Measurements from ENCODE around the gene POLR2L.

Gene POLR2L

GRCh38 chr11:880447-880846 is 38.1 kb upstream of the POLR2L start:
- no peaks in the 10 kb centered on the region for H3K27me3 ChIP-seq (ENCODE audit: control insufficient read depth, insufficient read depth, low read length)
- H3K4me1 ChIP-seq (ENCODE audit: control insufficient read depth, low read depth, low read length) = no peaks in the 10 kb centered on the region
- H3K9me3 ChIP-seq (ENCODE audit: control insufficient read depth, low read depth, low read length) = no peaks in the 10 kb centered on the region
- H3K36me3 ChIP-seq (ENCODE audit: control insufficient read depth, low read depth, low read length) = peaks cover 10% of the 10 kb centered on the region
- H3K4me3 ChIP-seq (ENCODE audit: low read length) = no peak overlapping the region
- no peak overlapping the region for H3K9ac ChIP-seq (ENCODE audit: low read length)
- no peak overlapping the region for H3K27ac ChIP-seq (ENCODE audit: low read length)

GRCh38 chr11:877565-877964 is 35.2 kb upstream of the POLR2L start:
- no peaks in the 10 kb centered on the region for H3K27me3 ChIP-seq (ENCODE audit: control insufficient read depth, insufficient read depth, low read length)
- H3K27ac ChIP-seq (ENCODE audit: low read length) = no peak overlapping the region

GRCh38 chr11:876545-876944 is 34.2 kb upstream of the POLR2L start:
- Histone ChIP-seq H3K4me1 (ENCODE audit: control insufficient read depth, low read depth, low read length) (no peaks in the 10 kb centered on the region), H3K36me3 (ENCODE audit: control insufficient read depth, low read depth, low read length) (peaks cover 4% of the 10 kb centered on the region), H3K9ac (ENCODE audit: low read length) (no peak overlapping the region), H3K27ac (ENCODE audit: low read length) (no peak overlapping the region), H3K9me3 (ENCODE audit: control insufficient read depth, low read depth, low read length) (no peaks in the 10 kb centered on the region), H3K27me3 (ENCODE audit: control insufficient read depth, insufficient read depth, low read length) (no peaks in the 10 kb centered on the region), H3K4me3 (ENCODE audit: low read length) (no peak overlapping the region)

More at GRCh38 chr11:877565-877964, 35.2 kb upstream of the POLR2L start:
- H3K4me1 ChIP-seq (ENCODE audit: control insufficient read depth, low read depth, low read length) = no peaks in the 10 kb centered on the region
- peaks cover 10% of the 10 kb centered on the region for H3K36me3 ChIP-seq (ENCODE audit: control insufficient read depth, low read depth, low read length)
- H3K4me3 ChIP-seq (ENCODE audit: low read length) = no peak overlapping the region
- H3K9ac ChIP-seq (ENCODE audit: low read length) = no peak overlapping the region
- H3K9me3 ChIP-seq (ENCODE audit: control insufficient read depth, low read depth, low read length) = no peaks in the 10 kb centered on the region

- Histone ChIP-seq H3K9ac (ENCODE audit: low read length) (no peak overlapping the region), H3K9me3 (ENCODE audit: control insufficient read depth, low read depth, low read length) (no peaks in the 10 kb centered on the region), H3K27ac (ENCODE audit: low read length) (no peak overlapping the region), H3K27me3 (ENCODE audit: control insufficient read depth, insufficient read depth, low read length) (no peaks in the 10 kb centered on the region), H3K4me1 (ENCODE audit: control insufficient read depth, low read depth, low read length) (no peaks in the 10 kb centered on the region), H3K4me3 (ENCODE audit: low read length) (no peak overlapping the region), H3K36me3 (ENCODE audit: control insufficient read depth, low read depth, low read length) (peaks cover under 1% of the 10 kb centered on the region)
Measured at GRCh38 chr11:875769-876301, 33.5 kb upstream of the POLR2L start.

GRCh38 chr11:875203-875602 is 32.9 kb upstream of the POLR2L start:
- peaks cover 2% of the 10 kb centered on the region for H3K4me1 ChIP-seq (ENCODE audit: control insufficient read depth, low read depth, low read length)

GRCh38 chr11:873706-874105 is 31.4 kb upstream of the POLR2L start:
- Histone ChIP-seq H3K27ac (ENCODE audit: low read length) (no peak overlapping the region), H3K36me3 (ENCODE audit: control insufficient read depth, low read depth, low read length) (no peaks in the 10 kb centered on the region), H3K9ac (ENCODE audit: low read length) (no peak overlapping the region), H3K4me1 (ENCODE audit: control insufficient read depth, low read depth, low read length) (peaks cover 4% of the 10 kb centered on the region), H3K9me3 (ENCODE audit: control insufficient read depth, low read depth, low read length) (no peaks in the 10 kb centered on the region), H3K4me3 (ENCODE audit: low read length) (no peak overlapping the region), H3K27me3 (ENCODE audit: control insufficient read depth, insufficient read depth, low read length) (no peaks in the 10 kb centered on the region)

More at GRCh38 chr11:875203-875602, 32.9 kb upstream of the POLR2L start:
- H3K36me3 ChIP-seq (ENCODE audit: control insufficient read depth, low read depth, low read length) = no peaks in the 10 kb centered on the region
- no peak overlapping the region for H3K9ac ChIP-seq (ENCODE audit: low read length)
- no peak overlapping the region for H3K4me3 ChIP-seq (ENCODE audit: low read length)
- no peaks in the 10 kb centered on the region for H3K9me3 ChIP-seq (ENCODE audit: control insufficient read depth, low read depth, low read length)
- no peak overlapping the region for H3K27ac ChIP-seq (ENCODE audit: low read length)
- H3K27me3 ChIP-seq (ENCODE audit: control insufficient read depth, insufficient read depth, low read length) = no peaks in the 10 kb centered on the region

- Histone ChIP-seq H3K9me3 (ENCODE audit: control insufficient read depth, low read depth, low read length) (no peaks in the 10 kb centered on the region), H3K9ac (ENCODE audit: low read length) (no peak overlapping the region), H3K4me3 (ENCODE audit: low read length) (no peak overlapping the region), H3K27me3 (ENCODE audit: control insufficient read depth, insufficient read depth, low read length) (no peaks in the 10 kb centered on the region), H3K4me1 (ENCODE audit: control insufficient read depth, low read depth, low read length) (peaks cover 4% of the 10 kb centered on the region), H3K27ac (ENCODE audit: low read length) (no peak overlapping the region), H3K36me3 (ENCODE audit: control insufficient read depth, low read depth, low read length) (no peaks in the 10 kb centered on the region)
Measured at GRCh38 chr11:872799-873198, 30.5 kb upstream of the POLR2L start.

GRCh38 chr11:871472-871871 is 29.1 kb upstream of the POLR2L start:
- no peaks in the 10 kb centered on the region for H3K27me3 ChIP-seq (ENCODE audit: control insufficient read depth, insufficient read depth, low read length)
- no peak overlapping the region for H3K27ac ChIP-seq (ENCODE audit: low read length)
- no peaks in the 10 kb centered on the region for H3K36me3 ChIP-seq (ENCODE audit: control insufficient read depth, low read depth, low read length)
- H3K4me3 ChIP-seq (ENCODE audit: low read length) = no peak overlapping the region
- no peaks in the 10 kb centered on the region for H3K9me3 ChIP-seq (ENCODE audit: control insufficient read depth, low read depth, low read length)
- H3K9ac ChIP-seq (ENCODE audit: low read length) = no peak overlapping the region
- H3K4me1 ChIP-seq (ENCODE audit: control insufficient read depth, low read depth, low read length) = peaks cover 4% of the 10 kb centered on the region

- Histone ChIP-seq H3K36me3 (ENCODE audit: control insufficient read depth, low read depth, low read length) (no peaks in the 10 kb centered on the region), H3K9me3 (ENCODE audit: control insufficient read depth, low read depth, low read length) (no peaks in the 10 kb centered on the region), H3K9ac (ENCODE audit: low read length) (no peak overlapping the region), H3K4me1 (ENCODE audit: control insufficient read depth, low read depth, low read length) (peaks cover 4% of the 10 kb centered on the region), H3K27me3 (ENCODE audit: control insufficient read depth, insufficient read depth, low read length) (no peaks in the 10 kb centered on the region), H3K27ac (ENCODE audit: low read length) (no peak overlapping the region), H3K4me3 (ENCODE audit: low read length) (no peak overlapping the region)
Measured at GRCh38 chr11:870418-870817, 28.1 kb upstream of the POLR2L start.

- Histone ChIP-seq H3K9me3 (ENCODE audit: control insufficient read depth, low read depth, low read length) (no peaks in the 10 kb centered on the region), H3K36me3 (ENCODE audit: control insufficient read depth, low read depth, low read length) (no peaks in the 10 kb centered on the region), H3K27ac (ENCODE audit: low read length) (no peak overlapping the region), H3K27me3 (ENCODE audit: control insufficient read depth, insufficient read depth, low read length) (no peaks in the 10 kb centered on the region), H3K9ac (ENCODE audit: low read length) (no peak overlapping the region), H3K4me1 (ENCODE audit: control insufficient read depth, low read depth, low read length) (peaks cover 4% of the 10 kb centered on the region), H3K4me3 (ENCODE audit: low read length) (no peak overlapping the region)
Measured at GRCh38 chr11:870127-870413, 27.7 kb upstream of the POLR2L start.

- no peak overlapping the region for H3K9ac ChIP-seq (ENCODE audit: low read length)
- no peaks in the 10 kb centered on the region for H3K9me3 ChIP-seq (ENCODE audit: control insufficient read depth, low read depth, low read length)
- peaks cover 4% of the 10 kb centered on the region for H3K4me1 ChIP-seq (ENCODE audit: control insufficient read depth, low read depth, low read length)
- H3K4me3 ChIP-seq (ENCODE audit: low read length) = no peak overlapping the region
- H3K27ac ChIP-seq (ENCODE audit: low read length) = no peak overlapping the region
- H3K36me3 ChIP-seq (ENCODE audit: control insufficient read depth, low read depth, low read length) = no peaks in the 10 kb centered on the region
- H3K27me3 ChIP-seq (ENCODE audit: control insufficient read depth, insufficient read depth, low read length) = no peaks in the 10 kb centered on the region
Measured at GRCh38 chr11:869399-870126, 27.2 kb upstream of the POLR2L start.

GRCh38 chr11:868802-869201 is 26.5 kb upstream of the POLR2L start:
- no peak overlapping the region for H3K27ac ChIP-seq (ENCODE audit: low read length)
- H3K9me3 ChIP-seq (ENCODE audit: control insufficient read depth, low read depth, low read length) = no peaks in the 10 kb centered on the region
- no peaks in the 10 kb centered on the region for H3K27me3 ChIP-seq (ENCODE audit: control insufficient read depth, insufficient read depth, low read length)
- peaks cover 5% of the 10 kb centered on the region for H3K4me1 ChIP-seq (ENCODE audit: control insufficient read depth, low read depth, low read length)
- no peak overlapping the region for H3K9ac ChIP-seq (ENCODE audit: low read length)
- H3K36me3 ChIP-seq (ENCODE audit: control insufficient read depth, low read depth, low read length) = no peaks in the 10 kb centered on the region
- no peak overlapping the region for H3K4me3 ChIP-seq (ENCODE audit: low read length)
